Amniotic stem cell (primary cell): ENCODE results near the gene TBC1D3K.
"Not testable (repeated sequence)": the region's sequence is repeated elsewhere in the genome, so short reads cannot be mapped to it uniquely, and the experiment has no call there.

Experiments used
- DNase-seq: peaks from one replicate; lab custom pipeline; 2025; lab: John Stamatoyannopoulos, UW

The TBC1D3K gene

DNA sequence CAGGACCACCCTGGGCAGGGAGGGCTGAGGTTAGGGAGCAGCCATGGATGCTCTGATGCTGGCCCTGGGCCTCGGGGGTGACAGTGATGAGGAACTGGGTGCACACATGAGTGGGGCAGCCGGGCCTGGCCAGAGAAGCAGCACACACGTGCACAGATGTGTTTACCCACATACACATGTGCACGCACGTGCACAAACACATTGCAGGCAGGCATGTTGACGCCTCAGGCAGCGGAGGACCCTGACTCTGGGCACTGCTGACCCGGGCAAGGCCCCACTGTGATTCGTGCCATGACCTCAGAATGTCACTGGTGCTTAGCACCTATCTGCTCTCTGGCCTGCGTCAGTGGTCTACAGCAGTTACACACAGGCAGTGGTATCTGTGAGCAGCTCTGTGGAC is at the start of gene TBC1D3K:
Gene TBC1D3K, plus strand, starts transcription at position 301 of the 400 bp plus-strand sequence. CDS start 1,585 bp downstream, outside the sequence.
- not testable (repeated sequence) for DNase-seq

DNA sequence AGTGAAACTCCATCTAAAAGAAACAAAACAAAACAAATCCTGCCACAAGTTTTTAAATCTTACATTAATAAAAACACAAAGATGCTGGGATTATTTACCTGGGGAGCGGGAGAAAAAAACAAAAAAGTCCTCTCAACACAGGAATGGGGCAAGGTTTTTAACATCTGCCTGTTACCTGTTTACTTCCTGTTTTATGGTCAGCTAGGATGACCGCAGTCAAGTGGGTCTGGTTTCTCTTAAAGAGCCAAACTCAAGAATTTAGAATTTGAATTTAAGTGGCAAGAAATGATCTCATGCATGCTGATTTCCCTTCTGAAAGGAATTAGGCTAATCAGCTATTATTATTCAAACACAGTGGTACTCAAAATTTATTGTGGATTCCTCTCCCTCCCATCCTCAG is 39.7 kb upstream of the TBC1D3K start:
- no peak for DNase-seq

DNA sequence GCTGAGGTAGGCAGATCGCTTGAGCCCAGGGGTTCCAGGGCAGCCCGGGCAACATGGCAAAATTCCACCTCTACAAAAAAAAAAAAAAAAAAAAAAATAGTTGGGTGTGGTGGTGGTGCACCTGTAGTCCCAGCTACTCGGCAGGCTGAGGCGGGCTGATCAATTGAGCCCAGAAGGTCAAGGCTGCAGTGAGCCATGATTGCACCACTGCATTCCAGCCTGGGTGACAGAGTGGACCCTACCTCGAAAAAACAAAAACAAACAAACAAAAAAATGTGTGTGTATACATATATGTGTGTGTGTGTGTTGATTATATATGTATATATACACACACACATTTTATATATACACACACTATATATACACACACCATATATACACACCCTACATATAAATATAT is 39.1 kb upstream of the TBC1D3K start:
- DNase-seq, result no peak

DNA sequence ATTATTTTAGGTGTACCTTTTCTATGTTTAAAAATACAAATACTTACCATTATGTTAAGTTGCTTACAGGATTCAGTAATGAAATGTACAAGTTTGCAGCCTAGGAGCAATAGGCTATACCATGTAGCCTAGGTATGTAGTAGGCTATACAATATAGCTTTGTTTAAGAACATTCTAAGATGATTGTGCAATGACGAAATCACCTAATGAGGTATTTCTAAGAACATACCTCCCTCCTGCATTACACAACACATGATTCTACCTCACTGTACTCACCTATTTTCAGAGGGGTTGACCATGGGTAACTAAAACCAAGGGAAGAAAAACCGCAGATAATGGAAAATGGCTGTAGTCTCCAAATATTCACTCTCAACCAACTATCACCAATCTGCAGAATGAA is 35.3 kb upstream of the TBC1D3K start:
- no peak for DNase-seq

DNA sequence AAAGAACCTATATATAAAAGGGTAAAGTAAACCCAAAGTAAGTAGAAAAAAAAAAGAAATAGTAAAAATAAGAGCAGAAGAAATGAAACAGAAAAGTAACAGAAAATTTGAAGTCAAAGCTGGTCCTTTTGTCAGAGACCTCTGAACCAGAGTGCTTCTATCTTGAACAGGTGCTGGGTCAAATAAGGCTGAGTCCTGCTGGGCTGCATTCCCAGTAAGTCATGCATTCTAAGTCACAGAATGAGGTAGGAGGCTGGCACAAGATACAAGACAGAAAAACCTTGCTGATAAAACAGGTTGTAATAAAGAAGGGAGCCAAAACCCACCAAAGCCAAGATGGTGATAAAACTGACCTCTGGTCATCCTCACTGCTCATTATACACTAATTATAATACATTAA is 27.3 kb upstream of the TBC1D3K start:
- not testable (repeated sequence) for DNase-seq
